Measurements from ENCODE around the gene ADCY3. TPM values are rescaled to one million over a fixed set of nuclear protein-coding genes. Genes with fewer than 3 reads are reported as not detected.

ADCY3 gene
- total RNA-seq, 1 experiment from 2014 or later: 71.1 TPM

DNA sequence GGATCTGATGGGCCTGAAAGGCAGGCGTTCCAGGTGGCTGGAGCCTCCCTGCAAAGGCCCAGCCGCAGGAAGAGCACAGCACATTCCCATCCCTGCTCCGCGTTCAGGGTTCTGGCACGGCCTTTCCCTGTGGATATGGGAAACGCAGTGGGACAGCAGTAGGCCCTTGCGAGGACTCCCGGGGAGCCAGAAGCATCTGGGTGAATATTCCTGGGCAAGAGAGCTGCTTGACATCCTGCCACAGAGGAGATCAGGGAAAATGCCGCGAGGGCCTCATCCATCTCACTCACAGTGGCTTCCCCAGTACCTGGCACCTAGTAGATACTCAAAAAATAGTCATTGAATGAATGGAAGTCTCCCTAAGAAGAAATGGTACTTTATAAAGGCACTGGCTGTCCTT lies 3.1 kb upstream of the ADCY3 start:
- Histone ChIP-seq H3K9ac (ENCODE audit: low read length) (no peak overlapping the region), H3K4me3 (replicated peaks in 1 of 2; ENCODE audit: low read depth in 1 of 2, low read length in 2 of 2) (no peak overlapping the region), H3K4me1 (ENCODE audit: control insufficient read depth in 1 of 2, insufficient read depth in 2 of 2, low read length in 2 of 2) (peaks cover 5 to 20% of the 10 kb centered on the region in 2 experiments; a peak in 3 of 4 replicates), H3K27ac (ENCODE audit: low read depth, low read length) (no peak overlapping the region), H3K36me3 (ENCODE audit: control insufficient read depth in 1 of 2, insufficient read depth in 2 of 2, low read length in 2 of 2) (no peaks in the 10 kb centered on the region; a peak in 1 of 4 replicates), H4K20me1 (ENCODE audit: insufficient read depth) (no peaks in the 10 kb centered on the region), H3K9me3 (ENCODE audit: control insufficient read depth in 1 of 2, insufficient read depth in 1 of 2, low read depth in 1 of 2, low read length in 2 of 2) (no peaks in the 10 kb centered on the region), H2AFZ (ENCODE audit: low read depth, low read length, poor library complexity, severe bottlenecking) (no peak overlapping the region), H3K9me2 (ENCODE audit: insufficient read depth) (no peaks in the 10 kb centered on the region), H3K79me2 (ENCODE audit: insufficient read depth, low read length) (peaks cover 14% of the 10 kb centered on the region; the same call in 1 of the 2 replicates), H3K27me3 (ENCODE audit: insufficient read depth, low read length) (no peaks in the 10 kb centered on the region), H3K4me2 (ENCODE audit: low read length) (no peak overlapping the region)
- ChIA-PET POLR2A (no interaction called here), CTCF (no interaction called here), RAD21 (ENCODE audit: low non-redundant PET in 1 of 2, low total read pairs in 2 of 2, uncharacterized antibody in 2 of 2, unreplicated experiment in 2 of 2) (no interaction called here)
- DNase-seq (ENCODE audit: low read depth, low spot score): no peak
- intact Hi-C loops (cut with micrococcal nuclease): no loop called here
- TF ChIP-seq RAD21 (IDR thresholded peaks at IDR 0.05; ENCODE audit: low read depth) (no peak), POLR2AphosphoS5 (IDR thresholded peaks at IDR 0.05; ENCODE audit: low read depth, low read length) (no peak), TCF7L2 (IDR thresholded peaks at IDR 0.05; ENCODE audit: borderline replicate concordance, extremely low read depth, insufficient read depth, insufficient read length) (no peak), SRF (IDR thresholded peaks at IDR 0.05; ENCODE audit: low read depth) (no peak), EZH2 (IDR thresholded peaks at IDR 0.05) (no peak), ZNF274 (IDR thresholded peaks at IDR 0.05; ENCODE audit: low read depth, low read length) (no peak), SIN3A (IDR thresholded peaks at IDR 0.05; ENCODE audit: low read depth) (no peak), FOSL1 (IDR thresholded peaks at IDR 0.05; ENCODE audit: low read depth) (no peak), CEBPB (IDR thresholded peaks at IDR 0.05; ENCODE audit: low read depth) (no peak), YY1 (IDR thresholded peaks at IDR 0.05; ENCODE audit: extremely low read depth, insufficient replicate concordance, low read depth, low read length) (no peak)
- TF ChIP-seq, protein P1, sequence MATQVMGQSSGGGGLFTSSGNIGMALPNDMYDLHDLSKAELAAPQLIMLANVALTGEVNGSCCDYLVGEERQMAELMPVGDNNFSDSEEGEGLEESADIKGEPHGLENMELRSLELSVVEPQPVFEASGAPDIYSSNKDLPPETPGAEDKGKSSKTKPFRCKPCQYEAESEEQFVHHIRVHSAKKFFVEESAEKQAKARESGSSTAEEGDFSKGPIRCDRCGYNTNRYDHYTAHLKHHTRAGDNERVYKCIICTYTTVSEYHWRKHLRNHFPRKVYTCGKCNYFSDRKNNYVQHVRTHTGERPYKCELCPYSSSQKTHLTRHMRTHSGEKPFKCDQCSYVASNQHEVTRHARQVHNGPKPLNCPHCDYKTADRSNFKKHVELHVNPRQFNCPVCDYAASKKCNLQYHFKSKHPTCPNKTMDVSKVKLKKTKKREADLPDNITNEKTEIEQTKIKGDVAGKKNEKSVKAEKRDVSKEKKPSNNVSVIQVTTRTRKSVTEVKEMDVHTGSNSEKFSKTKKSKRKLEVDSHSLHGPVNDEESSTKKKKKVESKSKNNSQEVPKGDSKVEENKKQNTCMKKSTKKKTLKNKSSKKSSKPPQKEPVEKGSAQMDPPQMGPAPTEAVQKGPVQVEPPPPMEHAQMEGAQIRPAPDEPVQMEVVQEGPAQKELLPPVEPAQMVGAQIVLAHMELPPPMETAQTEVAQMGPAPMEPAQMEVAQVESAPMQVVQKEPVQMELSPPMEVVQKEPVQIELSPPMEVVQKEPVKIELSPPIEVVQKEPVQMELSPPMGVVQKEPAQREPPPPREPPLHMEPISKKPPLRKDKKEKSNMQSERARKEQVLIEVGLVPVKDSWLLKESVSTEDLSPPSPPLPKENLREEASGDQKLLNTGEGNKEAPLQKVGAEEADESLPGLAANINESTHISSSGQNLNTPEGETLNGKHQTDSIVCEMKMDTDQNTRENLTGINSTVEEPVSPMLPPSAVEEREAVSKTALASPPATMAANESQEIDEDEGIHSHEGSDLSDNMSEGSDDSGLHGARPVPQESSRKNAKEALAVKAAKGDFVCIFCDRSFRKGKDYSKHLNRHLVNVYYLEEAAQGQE (IDR thresholded peaks at IDR 0.05; ENCODE audit: low read depth): no peak
- TF ChIP-seq, protein P2, sequence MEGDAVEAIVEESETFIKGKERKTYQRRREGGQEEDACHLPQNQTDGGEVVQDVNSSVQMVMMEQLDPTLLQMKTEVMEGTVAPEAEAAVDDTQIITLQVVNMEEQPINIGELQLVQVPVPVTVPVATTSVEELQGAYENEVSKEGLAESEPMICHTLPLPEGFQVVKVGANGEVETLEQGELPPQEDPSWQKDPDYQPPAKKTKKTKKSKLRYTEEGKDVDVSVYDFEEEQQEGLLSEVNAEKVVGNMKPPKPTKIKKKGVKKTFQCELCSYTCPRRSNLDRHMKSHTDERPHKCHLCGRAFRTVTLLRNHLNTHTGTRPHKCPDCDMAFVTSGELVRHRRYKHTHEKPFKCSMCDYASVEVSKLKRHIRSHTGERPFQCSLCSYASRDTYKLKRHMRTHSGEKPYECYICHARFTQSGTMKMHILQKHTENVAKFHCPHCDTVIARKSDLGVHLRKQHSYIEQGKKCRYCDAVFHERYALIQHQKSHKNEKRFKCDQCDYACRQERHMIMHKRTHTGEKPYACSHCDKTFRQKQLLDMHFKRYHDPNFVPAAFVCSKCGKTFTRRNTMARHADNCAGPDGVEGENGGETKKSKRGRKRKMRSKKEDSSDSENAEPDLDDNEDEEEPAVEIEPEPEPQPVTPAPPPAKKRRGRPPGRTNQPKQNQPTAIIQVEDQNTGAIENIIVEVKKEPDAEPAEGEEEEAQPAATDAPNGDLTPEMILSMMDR (IDR thresholded peaks at IDR 0.05 in 2 of 3, conservative IDR thresholded peaks at IDR 0.05 in 1 of 3; ENCODE audit: borderline replicate concordance in 1 of 3, insufficient read depth in 1 of 3, low read depth in 2 of 3, low read length in 2 of 3): no peak
- TF ChIP-seq, protein P3, sequence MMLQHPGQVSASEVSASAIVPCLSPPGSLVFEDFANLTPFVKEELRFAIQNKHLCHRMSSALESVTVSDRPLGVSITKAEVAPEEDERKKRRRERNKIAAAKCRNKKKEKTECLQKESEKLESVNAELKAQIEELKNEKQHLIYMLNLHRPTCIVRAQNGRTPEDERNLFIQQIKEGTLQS (IDR thresholded peaks at IDR 0.05): no peak
- TF ChIP-seq, protein P4, sequence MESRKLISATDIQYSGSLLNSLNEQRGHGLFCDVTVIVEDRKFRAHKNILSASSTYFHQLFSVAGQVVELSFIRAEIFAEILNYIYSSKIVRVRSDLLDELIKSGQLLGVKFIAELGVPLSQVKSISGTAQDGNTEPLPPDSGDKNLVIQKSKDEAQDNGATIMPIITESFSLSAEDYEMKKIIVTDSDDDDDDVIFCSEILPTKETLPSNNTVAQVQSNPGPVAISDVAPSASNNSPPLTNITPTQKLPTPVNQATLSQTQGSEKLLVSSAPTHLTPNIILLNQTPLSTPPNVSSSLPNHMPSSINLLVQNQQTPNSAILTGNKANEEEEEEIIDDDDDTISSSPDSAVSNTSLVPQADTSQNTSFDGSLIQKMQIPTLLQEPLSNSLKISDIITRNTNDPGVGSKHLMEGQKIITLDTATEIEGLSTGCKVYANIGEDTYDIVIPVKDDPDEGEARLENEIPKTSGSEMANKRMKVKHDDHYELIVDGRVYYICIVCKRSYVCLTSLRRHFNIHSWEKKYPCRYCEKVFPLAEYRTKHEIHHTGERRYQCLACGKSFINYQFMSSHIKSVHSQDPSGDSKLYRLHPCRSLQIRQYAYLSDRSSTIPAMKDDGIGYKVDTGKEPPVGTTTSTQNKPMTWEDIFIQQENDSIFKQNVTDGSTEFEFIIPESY (IDR thresholded peaks at IDR 0.05; ENCODE audit: extremely low read depth, insufficient replicate concordance, low read length): no peak
- no peak for ATAC-seq
- no TSS peak for BruUV-seq (replicated peaks)

All from HCT116 (cell line).